ENCODE results near the gene DHRS1.

DHRS1 gene

GRCh38 chr14:24335461-24336171, 36.0 kb upstream of the DHRS1 start:
- H3K4me3 ChIP-seq (ENCODE audit: low read depth, low read length), result no peak overlapping the region

GRCh38 chr14:24334431-24335291, 35.1 kb upstream of the DHRS1 start, which contains the start of gene ADCY4:
TSS of gene ADCY4 (minus strand) at chr14:24335071. CDS start at chr14:24334652, 419 bp downstream.
- no peak for TF ChIP-seq CTCF (IDR thresholded peaks at IDR 0.05; ENCODE audit: low read depth, low read length)
- no peak for TF ChIP-seq MYC (IDR thresholded peaks at IDR 0.05; ENCODE audit: low read depth, low read length)
- no peak for TF ChIP-seq MAX (IDR thresholded peaks at IDR 0.05; ENCODE audit: low read depth, low read length)
- no peak for TF ChIP-seq POLR2A (IDR thresholded peaks at IDR 0.05; ENCODE audit: extremely low read depth, insufficient read length)
- DNase-seq (ENCODE audit: low read depth), result no peak
- H3K4me3 ChIP-seq (ENCODE audit: low read depth, low read length), result no peak within 1 kb of the TSS

More at GRCh38 chr14:24335461-24336171, 36.0 kb upstream of the DHRS1 start:
- peak; percentile 49 for DNase-seq (ENCODE audit: low read depth)
- TF ChIP-seq MYC (IDR thresholded peaks at IDR 0.05; ENCODE audit: low read depth, low read length), result no peak
- TF ChIP-seq CTCF (IDR thresholded peaks at IDR 0.05; ENCODE audit: low read depth, low read length), result no peak
- no peak for TF ChIP-seq MAX (IDR thresholded peaks at IDR 0.05; ENCODE audit: low read depth, low read length)
- no peak for TF ChIP-seq POLR2A (IDR thresholded peaks at IDR 0.05; ENCODE audit: extremely low read depth, insufficient read length)

GRCh38 chr14:24332268-24332993, 32.9 kb upstream of the DHRS1 start:
- no peak overlapping the region for H3K4me3 ChIP-seq (ENCODE audit: low read depth, low read length)
- DNase-seq (ENCODE audit: low read depth), result peak; percentile 89
- TF ChIP-seq POLR2A (IDR thresholded peaks at IDR 0.05; ENCODE audit: extremely low read depth, insufficient read length), result no peak
- TF ChIP-seq MYC (IDR thresholded peaks at IDR 0.05; ENCODE audit: low read depth, low read length), result peak; percentile 56
- peak; percentile 74 for TF ChIP-seq CTCF (IDR thresholded peaks at IDR 0.05; ENCODE audit: low read depth, low read length)
- TF ChIP-seq MAX (IDR thresholded peaks at IDR 0.05; ENCODE audit: low read depth, low read length), result peak; percentile 73

GRCh38 chr14:24331731-24332267, 32.2 kb upstream of the DHRS1 start:
- peak; percentile 51 for DNase-seq (ENCODE audit: low read depth)
- TF ChIP-seq POLR2A (IDR thresholded peaks at IDR 0.05; ENCODE audit: extremely low read depth, insufficient read length) (no peak), CTCF (IDR thresholded peaks at IDR 0.05; ENCODE audit: low read depth, low read length) (no peak), MYC (IDR thresholded peaks at IDR 0.05; ENCODE audit: low read depth, low read length) (no peak), MAX (IDR thresholded peaks at IDR 0.05; ENCODE audit: low read depth, low read length) (no peak)
- H3K4me3 ChIP-seq (ENCODE audit: low read depth, low read length), result no peak overlapping the region

GRCh38 chr14:24330973-24331674, 31.5 kb upstream of the DHRS1 start:
- DNase-seq (ENCODE audit: low read depth), result no peak
- H3K4me3 ChIP-seq (ENCODE audit: low read depth, low read length), result no peak overlapping the region
- no peak for TF ChIP-seq MAX (IDR thresholded peaks at IDR 0.05; ENCODE audit: low read depth, low read length)
- no peak for TF ChIP-seq MYC (IDR thresholded peaks at IDR 0.05; ENCODE audit: low read depth, low read length)
- TF ChIP-seq CTCF (IDR thresholded peaks at IDR 0.05; ENCODE audit: low read depth, low read length), result no peak
- TF ChIP-seq POLR2A (IDR thresholded peaks at IDR 0.05; ENCODE audit: extremely low read depth, insufficient read length), result no peak
